ENCODE results near the gene KIRREL3.

- TF ChIP-seq EGR1 (IDR thresholded peaks at IDR 0.05; ENCODE audit: borderline replicate concordance, low read depth, low read length) (no peak), CTCF (IDR thresholded peaks at IDR 0.05; ENCODE audit: control extremely low read depth in 1 of 3, insufficient read depth in 1 of 3, low read depth in 1 of 3, low read length in 3 of 3) (no peak), EZH2 (IDR thresholded peaks at IDR 0.05; ENCODE audit: low read depth, low read length, severe bottlenecking) (no peak), TEAD4 (IDR thresholded peaks at IDR 0.05; ENCODE audit: low read depth, low read length) (no peak), SIX5 (IDR thresholded peaks at IDR 0.05; ENCODE audit: low read depth, low read length) (no peak)
Measured at GRCh38 chr11:126892756-126893155, 107.8 kb downstream of the KIRREL3 start.

Measured in H1 (cell line).